ENCODE data around the gene PLPP3. TPM values are rescaled to one million over a fixed set of nuclear protein-coding genes. Genes with fewer than 3 reads are reported as not detected.

PLPP3 gene
- total RNA-seq, 6 experiments from 2014 or later = 47.8 to 118 (median 65.8) TPM

- TF ChIP-seq POLR2A (IDR thresholded peaks at IDR 0.05) = no peak
- TF ChIP-seq, protein P1, sequence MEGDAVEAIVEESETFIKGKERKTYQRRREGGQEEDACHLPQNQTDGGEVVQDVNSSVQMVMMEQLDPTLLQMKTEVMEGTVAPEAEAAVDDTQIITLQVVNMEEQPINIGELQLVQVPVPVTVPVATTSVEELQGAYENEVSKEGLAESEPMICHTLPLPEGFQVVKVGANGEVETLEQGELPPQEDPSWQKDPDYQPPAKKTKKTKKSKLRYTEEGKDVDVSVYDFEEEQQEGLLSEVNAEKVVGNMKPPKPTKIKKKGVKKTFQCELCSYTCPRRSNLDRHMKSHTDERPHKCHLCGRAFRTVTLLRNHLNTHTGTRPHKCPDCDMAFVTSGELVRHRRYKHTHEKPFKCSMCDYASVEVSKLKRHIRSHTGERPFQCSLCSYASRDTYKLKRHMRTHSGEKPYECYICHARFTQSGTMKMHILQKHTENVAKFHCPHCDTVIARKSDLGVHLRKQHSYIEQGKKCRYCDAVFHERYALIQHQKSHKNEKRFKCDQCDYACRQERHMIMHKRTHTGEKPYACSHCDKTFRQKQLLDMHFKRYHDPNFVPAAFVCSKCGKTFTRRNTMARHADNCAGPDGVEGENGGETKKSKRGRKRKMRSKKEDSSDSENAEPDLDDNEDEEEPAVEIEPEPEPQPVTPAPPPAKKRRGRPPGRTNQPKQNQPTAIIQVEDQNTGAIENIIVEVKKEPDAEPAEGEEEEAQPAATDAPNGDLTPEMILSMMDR (IDR thresholded peaks at IDR 0.05) = no peak
- Histone ChIP-seq H3K27me3 (no peaks in the 10 kb centered on the region), H3K9me3 (no peaks in the 10 kb centered on the region), H3K36me3 (peaks cover 0 to 15% (median 6%) of the 10 kb centered on the region in 4 donors), H3K4me1 (peaks cover 0 to 47% (median 10%) of the 10 kb centered on the region in 4 donors), H3K4me3 (no peak overlapping the region), H3K27ac (peak overlapping the region in 1 of 3 donors; percentile 36)
- ATAC-seq = no peak
- intact Hi-C loops (cut with DNase I) = no loop called here
- WGBS (ENCODE audit: insufficient coverage, low coverage, low lambda C conversion rate, missing lambda C conversion rate) = 19% methylated on average over 1 of the region's 1 CpG
- DNase-seq = no peak
Observed at GRCh38 chr1:56501426-56501825, 77.9 kb downstream of the PLPP3 start.

DNA sequence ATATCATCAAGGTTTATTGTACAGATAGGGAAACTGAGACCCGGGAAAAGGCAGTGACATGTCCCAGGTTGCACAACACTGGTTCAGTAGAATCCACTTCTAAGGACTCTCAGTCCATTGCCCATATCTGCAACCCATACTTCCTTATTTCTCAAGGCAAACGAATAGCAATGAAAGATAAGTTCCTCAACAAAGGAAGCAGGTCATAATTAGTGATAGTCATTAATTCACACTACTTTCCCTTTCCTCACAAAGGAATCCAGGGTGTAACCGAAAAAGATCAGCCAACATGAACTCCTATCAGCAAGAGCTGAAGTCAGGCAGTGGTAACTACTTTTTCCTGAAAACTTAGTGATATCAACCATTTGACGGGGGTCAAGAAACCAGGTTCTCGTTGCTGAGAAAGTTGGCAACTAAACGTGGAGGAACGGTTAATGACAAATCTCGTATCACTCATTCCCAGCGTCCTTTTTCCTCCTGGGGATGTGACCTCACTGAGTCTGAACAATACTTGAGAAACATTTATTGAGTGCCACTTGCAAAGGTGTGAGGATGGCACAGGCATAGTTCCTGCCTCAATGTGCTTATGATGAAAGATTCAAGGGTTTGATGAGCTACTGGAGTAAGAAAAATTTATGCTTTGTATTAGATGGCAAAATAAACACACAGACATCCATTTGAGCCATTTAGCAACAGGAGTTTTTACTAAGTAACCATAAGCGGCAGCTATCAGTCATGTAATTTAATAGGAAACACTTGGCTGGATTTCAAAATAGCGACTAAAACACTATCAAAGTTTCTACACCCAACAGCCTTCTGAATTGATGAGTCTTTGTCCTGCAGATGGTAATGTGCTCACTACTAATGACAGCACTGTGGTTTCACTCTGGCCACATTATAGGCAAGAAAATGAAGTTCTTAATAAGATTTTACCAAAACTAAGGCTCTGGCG, 82.3 kb downstream of the PLPP3 start:
- 33% methylated on average over 12 of the region's 12 CpGs for WGBS (ENCODE audit: insufficient coverage, low coverage, low lambda C conversion rate, missing lambda C conversion rate)
- H3K36me3 ChIP-seq = peaks cover 0 to 16% (median 8%) of the 10 kb centered on the region in 4 donors
- H3K4me3 ChIP-seq = no peak overlapping the region
- H3K9me3 ChIP-seq = no peaks in the 10 kb centered on the region
- TF ChIP-seq, protein P1 (IDR thresholded peaks at IDR 0.05) = no peak
- TF ChIP-seq POLR2A (IDR thresholded peaks at IDR 0.05) = no peak
- DNase-seq = no peak
- intact Hi-C loops (cut with DNase I) = no loop called here
- ATAC-seq = peak; percentile 6 to 45 (median 30)
- H3K27ac ChIP-seq = peak overlapping the region; percentile 51 to 78 (median 73)
- no peaks in the 10 kb centered on the region for H3K27me3 ChIP-seq
- peaks cover 0 to 55% (median 19%) of the 10 kb centered on the region in 4 donors for H3K4me1 ChIP-seq

- Histone ChIP-seq H3K9me3 (no peaks in the 10 kb centered on the region), H3K27me3 (no peaks in the 10 kb centered on the region), H3K4me3 (no peak overlapping the region), H3K4me1 (peaks cover 0 to 57% (median 24%) of the 10 kb centered on the region in 4 donors), H3K36me3 (peaks cover 0 to 16% (median 8%) of the 10 kb centered on the region in 4 donors), H3K27ac (peak overlapping the region; percentile 51 to 78 (median 73))
- DNase-seq (peak in 1 of 3 donors; percentile 65), ATAC-seq (peak; percentile 47 to 80 (median 76))
- 6% methylated on average over 2 of the region's 2 CpGs for WGBS (ENCODE audit: insufficient coverage, low coverage, low lambda C conversion rate, missing lambda C conversion rate)
- TF ChIP-seq, protein P1 (IDR thresholded peaks at IDR 0.05) = no peak
- no peak for TF ChIP-seq POLR2A (IDR thresholded peaks at IDR 0.05)
- intact Hi-C loops (cut with DNase I) = no loop called here
Observed at GRCh38 chr1:56496158-56496557, 83.2 kb downstream of the PLPP3 start.

GRCh38 chr1:56495538-56495937, 83.8 kb downstream of the PLPP3 start:
- DNase-seq = peak in 1 of 3 donors; percentile 30
- Histone ChIP-seq H3K36me3 (peaks cover 0 to 16% (median 8%) of the 10 kb centered on the region in 4 donors), H3K27ac (peak overlapping the region; percentile 51 to 78 (median 73)), H3K4me1 (peaks cover 0 to 62% (median 26%) of the 10 kb centered on the region in 4 donors), H3K4me3 (no peak overlapping the region), H3K9me3 (no peaks in the 10 kb centered on the region), H3K27me3 (no peaks in the 10 kb centered on the region)
- WGBS (ENCODE audit: insufficient coverage, low coverage, low lambda C conversion rate, missing lambda C conversion rate) = 58% methylated on average over 10 of the region's 10 CpGs
- intact Hi-C loops (cut with DNase I) = no loop called here
- TF ChIP-seq, protein P1 (IDR thresholded peaks at IDR 0.05) = no peak
- no peak for TF ChIP-seq POLR2A (IDR thresholded peaks at IDR 0.05)
- no peak for ATAC-seq

Measured in right lobe of liver (tissue), 6 donors.